Measurements from ENCODE around the gene SLC35F1. TPM values are rescaled to one million over a fixed set of nuclear protein-coding genes. Genes with fewer than 3 reads are reported as not detected.
"Not testable (repeated sequence)": the region's sequence is repeated elsewhere in the genome, so short reads cannot be mapped to it uniquely, and the experiment has no call there.

SLC35F1 gene
- total RNA-seq, 1 donor from 2014 or later, result 5.8 TPM

DNA sequence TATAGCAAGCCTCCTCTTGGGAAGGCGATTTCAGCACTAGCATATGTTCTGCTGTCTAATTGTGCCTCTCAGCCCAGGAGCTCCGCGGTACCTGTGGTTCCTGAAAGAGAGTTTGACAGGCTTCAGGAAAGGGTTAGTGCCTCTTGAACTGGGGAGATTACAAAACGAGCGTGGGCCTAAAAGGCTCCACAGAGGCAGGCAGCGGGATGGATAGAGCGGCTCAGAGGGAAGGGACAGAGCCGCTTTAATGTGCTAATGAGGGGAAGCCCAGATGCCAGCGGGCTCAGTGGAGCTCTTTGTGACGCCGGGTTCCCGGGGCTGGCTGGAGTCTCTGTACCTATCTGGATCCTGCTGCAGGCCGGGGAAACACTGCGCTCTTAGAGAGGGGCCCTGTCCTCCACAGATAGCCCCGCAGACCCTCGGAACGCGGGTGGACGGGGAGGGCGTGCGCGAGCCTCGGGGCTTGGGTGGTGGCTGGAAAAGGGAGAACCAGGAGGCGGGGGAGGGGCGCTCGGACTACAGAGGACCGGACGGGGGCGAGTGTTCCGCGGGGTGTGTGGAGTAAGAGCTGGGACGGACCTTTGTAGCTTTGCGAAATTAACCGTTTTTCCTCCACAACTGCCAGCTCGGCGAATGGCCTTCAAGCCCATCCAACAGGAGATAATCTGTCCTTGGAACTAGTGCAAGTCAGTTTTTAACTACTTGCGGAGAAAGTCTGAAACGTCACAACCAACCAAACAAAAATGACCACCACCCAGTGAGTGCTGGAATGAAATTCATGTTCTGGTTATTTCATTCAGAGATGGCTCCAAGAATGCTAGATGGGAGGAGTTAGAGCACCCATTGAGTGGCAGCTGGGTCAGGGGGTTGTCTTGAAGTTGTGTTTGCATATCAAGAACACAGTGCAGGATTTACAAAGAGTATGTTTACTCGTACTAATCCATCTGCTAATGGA is 13.0 kb downstream of the SLC35F1 start:
- intact Hi-C loops (cut with DNase I), result no loop called here
- DNase-seq (ENCODE audit: missing footprints), result peak; percentile 68
- no peak for ATAC-seq

DNA sequence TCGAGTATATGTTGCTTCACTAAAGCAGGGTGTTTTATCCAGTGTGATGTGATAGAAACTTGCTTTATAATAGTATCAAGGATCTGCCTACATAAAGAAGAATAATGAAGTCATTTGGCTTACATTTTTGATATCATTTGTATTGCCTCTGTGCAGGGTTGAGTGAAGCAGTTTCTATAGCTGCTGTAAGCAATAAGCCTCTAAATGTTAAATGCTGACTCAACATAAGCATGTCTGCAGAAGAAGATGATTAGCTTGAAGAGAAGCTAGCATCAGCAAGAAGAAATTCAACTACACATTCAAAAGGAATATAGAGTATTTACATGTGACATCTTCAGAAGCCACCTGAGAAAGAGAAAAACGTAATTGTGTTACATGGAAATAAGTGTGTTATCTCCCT is 17.6 kb downstream of the SLC35F1 start:
- intact Hi-C loops (cut with DNase I), result no loop called here
- no peak for ATAC-seq
- no peak for DNase-seq (ENCODE audit: missing footprints)

DNA sequence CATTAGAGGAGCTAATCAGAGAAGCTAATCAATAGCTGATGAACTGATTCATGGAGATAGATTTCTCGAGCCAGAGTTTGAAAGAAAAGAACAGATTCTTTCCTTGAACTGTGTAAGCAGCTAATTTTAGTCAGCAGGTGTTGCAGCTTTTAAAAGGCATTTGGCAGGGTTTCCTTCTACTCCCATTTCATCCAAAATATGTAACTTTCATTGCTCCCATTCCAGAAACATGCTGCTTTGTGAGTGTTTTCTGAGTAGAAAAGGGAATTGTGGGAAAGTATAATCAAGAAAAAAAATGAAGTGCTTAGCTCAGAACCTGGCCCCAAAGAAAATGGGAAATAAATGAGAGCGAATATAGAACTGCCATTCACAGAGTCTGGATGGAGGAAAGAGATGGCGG is 20.8 kb downstream of the SLC35F1 start:
- no peak for ATAC-seq
- intact Hi-C loops (cut with DNase I), result no loop called here
- no peak for DNase-seq (ENCODE audit: missing footprints)

DNA sequence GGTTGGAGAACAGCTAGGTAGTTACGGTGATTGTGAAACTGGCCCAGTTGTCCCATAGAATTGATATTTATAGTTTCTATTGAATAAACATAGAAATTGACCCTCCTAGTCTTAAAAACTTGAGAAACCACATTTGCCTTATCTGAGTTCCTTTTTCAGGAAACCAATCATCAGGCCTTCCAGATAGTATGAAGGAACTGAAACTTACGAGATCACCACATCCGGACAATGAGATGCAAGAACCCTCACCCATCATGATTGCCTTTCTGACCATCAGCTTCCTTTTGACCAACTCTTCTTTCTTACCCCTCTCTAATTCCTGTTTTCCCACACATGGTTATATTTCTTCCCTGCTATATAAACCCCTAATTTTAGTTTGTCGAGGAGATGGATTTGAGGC is 21.8 kb downstream of the SLC35F1 start:
- intact Hi-C loops (cut with DNase I), result no loop called here
- ATAC-seq (no peak), DNase-seq (ENCODE audit: missing footprints) (no peak)

DNA sequence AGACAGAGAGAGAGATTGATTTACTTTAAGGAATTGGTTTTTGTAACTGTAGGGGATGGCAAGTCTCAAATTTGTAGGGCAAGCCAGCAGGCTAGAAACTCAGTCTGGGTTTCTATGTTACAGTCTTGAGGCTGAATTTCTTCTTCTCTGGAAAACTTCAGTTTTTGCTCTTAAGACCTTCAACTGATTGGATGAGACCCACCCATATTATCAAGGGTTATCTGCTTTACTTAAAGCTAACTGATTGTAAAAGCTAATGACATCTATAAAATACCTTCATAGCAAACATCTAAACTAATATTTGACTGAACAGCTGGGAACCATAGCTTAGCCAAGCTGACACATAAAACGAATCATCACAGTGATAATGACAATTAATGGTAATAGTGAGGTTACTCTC is 22.4 kb downstream of the SLC35F1 start:
- intact Hi-C loops (cut with DNase I), result no loop called here
- ATAC-seq, result no peak
- no peak for DNase-seq (ENCODE audit: missing footprints)

DNA sequence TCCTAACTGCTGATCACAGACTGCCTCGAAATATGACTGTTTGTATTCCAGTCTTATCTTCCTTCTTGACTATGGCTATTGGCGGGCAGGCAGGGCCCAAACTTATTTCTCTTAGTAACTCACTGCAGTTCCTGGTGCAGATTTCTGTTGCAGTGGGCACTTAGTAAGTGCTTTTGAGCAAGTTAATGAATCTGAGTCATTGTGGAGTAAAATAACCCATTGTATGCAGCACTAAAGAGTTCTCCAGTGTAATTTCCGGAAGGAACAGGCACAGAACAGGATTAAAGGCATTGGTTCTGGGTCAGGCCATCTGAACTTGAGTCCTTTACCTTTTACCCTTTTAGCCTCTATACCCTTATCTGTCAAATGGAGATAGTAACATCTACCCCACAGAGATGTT is 23.6 kb downstream of the SLC35F1 start:
- intact Hi-C loops (cut with DNase I), result no loop called here
- no peak for DNase-seq (ENCODE audit: missing footprints)
- no peak for ATAC-seq

DNA sequence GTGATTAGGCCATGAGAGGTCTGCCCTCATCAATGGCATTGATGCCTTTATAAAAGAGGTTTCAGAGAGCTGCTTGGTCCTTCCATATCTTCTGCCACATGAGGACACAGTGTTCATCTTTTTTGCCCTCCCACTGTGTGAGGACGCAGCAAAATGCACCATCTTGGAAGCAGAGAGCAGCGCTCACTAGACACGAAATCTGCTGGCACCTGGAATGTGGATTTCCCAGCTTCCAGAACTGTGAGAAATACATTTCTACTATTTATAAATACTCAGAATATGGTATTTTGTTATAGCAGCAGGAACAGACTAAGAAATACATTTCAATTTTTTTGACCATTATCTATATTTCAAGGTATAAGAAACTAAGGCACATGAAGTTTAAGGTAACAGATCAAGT is 24.9 kb downstream of the SLC35F1 start:
- DNase-seq (ENCODE audit: missing footprints) (no peak), ATAC-seq (no peak)
- intact Hi-C loops (cut with DNase I), result no loop called here

DNA sequence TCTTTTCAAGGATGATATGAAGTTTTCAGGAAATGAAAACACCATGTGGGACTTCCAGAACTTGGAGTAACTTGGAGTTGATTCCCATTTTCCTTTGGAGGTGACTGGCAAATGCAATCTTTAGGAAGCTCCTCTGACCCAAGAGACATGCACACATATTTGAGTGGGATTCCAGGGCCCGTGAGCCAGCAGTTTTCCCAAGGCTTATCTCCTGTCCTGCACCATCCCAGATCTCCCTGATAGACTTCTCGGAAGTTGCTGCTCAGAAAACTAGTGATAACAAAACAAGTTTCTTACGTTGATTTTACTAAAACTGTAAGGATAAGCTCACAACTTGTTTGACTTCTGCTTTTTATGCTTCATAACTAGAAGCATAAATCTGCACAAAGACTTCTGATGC is 25.6 kb downstream of the SLC35F1 start:
- ATAC-seq (no peak), DNase-seq (ENCODE audit: missing footprints) (no peak)
- intact Hi-C loops (cut with DNase I), result no loop called here

DNA sequence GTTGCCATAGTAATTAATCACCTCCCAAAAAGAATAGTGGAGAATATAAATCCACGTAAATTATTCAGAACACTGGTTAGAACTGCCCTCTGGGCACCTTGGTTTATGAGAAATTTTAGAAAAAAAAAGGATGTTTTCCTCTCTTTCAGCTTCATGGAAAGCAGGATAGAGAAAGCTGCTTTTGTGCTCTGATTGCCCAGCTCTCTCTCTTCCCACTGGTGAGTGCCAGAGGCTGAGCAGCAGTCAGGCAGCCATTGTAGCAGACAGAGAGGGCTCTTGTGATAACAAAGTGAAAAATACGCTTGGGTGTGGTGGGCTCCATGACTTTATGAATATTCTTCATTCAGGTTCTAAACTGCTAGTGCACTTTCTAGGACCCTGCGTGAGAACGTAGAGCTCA is 26.4 kb downstream of the SLC35F1 start:
- ATAC-seq, result no peak
- intact Hi-C loops (cut with DNase I), result no loop called here
- DNase-seq (ENCODE audit: missing footprints), result no peak

DNA sequence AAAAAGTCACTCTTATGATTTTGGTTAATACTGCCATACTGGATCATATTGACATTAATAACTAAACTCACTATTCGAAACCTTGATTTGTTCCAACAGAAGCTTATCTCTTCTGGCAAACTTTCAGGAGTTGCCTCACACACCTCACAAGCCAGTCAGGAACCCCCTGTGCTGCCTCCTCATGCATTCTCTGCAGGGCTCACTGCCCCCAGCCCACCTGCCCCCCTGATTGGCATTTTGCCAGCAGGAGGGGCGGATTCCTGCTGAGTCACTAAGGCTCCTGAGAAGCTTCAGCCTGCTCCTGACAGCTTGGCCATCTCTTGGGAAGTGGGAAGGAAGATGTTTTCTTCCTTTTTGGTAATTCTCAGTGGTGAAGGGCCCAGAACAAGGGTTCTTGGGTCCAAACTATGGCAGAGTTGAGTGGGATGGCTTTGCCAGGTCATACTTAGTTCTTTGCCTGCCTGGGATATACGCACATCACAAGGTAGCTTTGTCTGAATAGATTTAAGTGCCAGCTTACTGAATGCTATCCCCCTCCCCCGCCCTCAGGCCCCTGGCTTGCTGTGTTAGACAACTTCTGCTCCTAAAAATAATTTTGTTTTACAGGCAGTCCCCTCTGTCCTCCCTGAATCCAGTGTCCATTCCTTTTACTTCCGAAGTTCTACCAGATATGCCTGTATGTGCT is 31.4 kb downstream of the SLC35F1 start:
- intact Hi-C loops (cut with DNase I), result no loop called here
- DNase-seq (ENCODE audit: missing footprints), result no peak
- ATAC-seq, result no peak

DNA sequence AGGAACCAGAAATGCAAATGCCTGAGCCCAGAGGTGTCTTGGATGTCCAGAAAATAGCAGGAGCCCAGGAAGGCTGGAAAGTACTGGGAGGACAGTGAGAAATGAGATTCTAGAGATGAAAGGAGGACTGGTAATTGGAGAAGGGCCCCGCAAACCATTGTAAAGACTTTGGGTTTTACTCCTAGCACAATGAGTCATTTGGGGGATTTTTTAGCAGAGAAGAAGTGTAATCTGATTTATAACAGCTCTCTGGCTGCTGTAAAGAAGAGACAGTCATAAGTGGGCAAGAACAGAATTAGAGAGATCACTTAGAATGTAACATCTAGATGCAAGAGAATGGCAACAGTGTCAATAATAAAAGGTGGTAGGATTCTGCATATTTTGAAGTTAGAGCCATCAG is 40.2 kb downstream of the SLC35F1 start:
- ATAC-seq (no peak), DNase-seq (ENCODE audit: missing footprints) (no peak)
- intact Hi-C loops (cut with DNase I), result no loop called here

DNA sequence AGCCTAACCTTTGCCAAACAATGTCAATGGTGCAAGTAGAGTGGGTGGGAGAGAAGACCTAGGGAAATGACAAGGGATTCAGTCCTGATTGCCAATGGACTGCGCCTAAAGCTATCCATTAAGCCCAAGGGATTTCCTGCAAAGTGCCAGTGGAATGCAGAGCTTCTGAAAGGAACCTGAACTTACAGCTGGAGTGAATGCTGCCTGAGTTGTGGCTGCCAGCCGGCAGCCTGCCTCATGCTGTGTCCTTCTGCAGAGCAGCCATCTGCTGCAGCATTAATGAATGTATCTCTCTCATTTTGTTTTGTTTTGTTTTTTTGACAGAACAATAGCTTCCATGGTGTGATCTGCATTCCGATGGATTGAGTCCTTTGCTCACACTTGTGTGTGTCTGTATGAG is 44.7 kb downstream of the SLC35F1 start:
- no peak for ATAC-seq
- intact Hi-C loops (cut with DNase I), result no loop called here
- no peak for DNase-seq (ENCODE audit: missing footprints)

DNA sequence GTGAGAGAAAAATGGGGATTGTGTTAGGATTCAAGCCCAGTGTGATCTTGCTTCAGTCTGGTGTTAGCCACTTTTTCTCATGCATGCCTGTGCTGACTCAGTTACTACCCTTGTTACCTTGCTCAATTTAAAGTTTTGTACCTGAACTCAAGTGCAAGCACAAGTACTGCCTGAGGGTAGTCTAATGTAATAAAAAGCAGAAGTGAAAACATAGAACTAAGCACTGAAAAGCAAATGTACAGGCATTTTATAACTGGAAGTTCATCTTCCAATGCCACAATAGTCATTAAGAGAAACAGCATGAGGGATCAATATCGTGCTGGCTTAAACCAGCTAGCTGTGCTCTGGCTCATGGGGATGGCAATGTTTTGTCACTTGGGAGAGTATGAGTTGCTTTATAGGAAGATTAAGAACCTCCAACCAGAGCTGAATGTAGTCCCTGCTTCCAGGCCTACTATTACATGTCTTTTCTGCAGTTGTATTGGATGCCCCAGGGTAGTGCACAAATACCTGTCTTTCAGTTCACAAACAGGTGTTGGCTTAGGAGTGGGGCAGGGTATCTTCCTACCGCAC is 48.7 kb downstream of the SLC35F1 start:
- no peak for DNase-seq (ENCODE audit: missing footprints)
- ATAC-seq, result no peak
- intact Hi-C loops (cut with DNase I), result no loop called here

DNA sequence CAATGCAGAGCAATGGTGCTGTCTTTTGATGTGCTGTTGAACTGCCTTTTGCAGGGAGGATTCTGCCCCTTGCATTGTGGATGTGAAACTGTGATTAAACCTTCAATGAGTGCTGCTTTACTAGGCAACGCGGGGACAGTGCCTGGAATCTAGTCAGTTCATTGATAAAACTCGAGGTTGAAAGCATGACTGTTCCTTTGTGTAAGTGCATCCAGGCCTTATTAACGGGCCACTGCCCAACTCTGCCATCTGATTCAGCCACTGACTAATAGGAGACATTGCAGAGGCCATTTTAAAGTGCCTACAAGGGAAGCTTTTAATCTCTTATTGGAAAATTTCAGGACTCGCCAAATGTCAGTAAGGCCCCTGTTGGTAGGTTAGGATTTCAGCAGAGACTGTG is 49.3 kb downstream of the SLC35F1 start:
- intact Hi-C loops (cut with DNase I), result no loop called here
- ATAC-seq (no peak), DNase-seq (ENCODE audit: missing footprints) (no peak)

DNA sequence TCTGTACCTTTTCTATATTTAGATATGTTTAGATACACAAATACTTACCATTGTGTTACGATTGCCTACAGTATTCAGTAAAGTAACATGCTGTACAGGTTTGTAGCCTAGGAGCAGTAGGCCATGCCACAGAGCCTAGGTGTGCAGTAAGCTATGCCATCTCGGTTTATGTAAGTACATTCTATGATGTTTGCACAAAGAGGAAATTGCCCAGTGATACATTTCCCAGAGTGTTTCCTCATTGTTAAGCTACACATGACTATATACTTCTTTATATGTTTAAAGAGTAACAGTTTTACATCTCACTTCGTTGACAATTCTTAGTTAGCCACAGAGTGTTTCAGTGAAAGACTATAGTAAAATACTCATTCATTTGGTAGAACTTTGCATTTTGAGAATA is 51.5 kb downstream of the SLC35F1 start:
- ATAC-seq (no peak), DNase-seq (ENCODE audit: missing footprints) (no peak)
- intact Hi-C loops (cut with DNase I), result no loop called here

DNA sequence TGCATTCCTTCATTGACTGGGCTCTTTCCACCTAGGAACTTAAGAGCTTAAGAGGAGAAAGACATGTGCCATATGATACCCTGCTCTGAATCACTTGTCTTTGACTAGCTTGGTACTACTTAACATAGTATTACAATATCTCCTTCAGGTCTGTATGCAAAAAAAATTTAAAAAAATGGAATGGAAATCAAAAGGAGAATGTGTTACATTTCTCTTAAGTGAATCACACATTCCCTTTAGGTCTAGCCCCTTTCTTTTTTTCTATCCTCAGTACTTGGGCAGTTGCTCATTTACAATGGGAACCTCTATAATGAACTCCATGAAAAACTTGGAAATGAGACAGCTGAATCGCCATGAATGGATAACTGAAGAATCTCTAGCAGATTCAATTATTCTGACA is 53.8 kb downstream of the SLC35F1 start:
- intact Hi-C loops (cut with DNase I), result no loop called here
- no peak for DNase-seq (ENCODE audit: missing footprints)

DNA sequence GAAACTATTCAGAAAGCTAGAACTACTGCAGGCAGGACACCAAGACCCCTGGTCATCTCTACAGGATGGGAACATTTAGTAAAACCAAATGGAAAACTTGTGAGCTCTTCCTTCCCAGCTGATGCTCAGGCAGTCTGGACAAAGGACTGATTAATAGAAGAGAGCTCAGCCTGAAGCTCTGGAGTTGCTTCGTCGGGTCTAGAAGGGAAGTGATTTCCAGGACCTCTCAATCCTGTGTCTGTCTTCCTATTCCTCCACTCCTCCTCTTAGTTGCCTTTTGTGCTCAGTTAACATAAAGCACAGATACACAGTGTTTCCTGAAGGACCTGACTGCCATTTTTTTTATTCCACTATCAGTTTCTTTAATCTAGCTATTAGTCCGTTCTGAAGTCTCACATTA is 54.2 kb downstream of the SLC35F1 start:
- ATAC-seq (no peak), DNase-seq (ENCODE audit: missing footprints) (no peak)
- intact Hi-C loops (cut with DNase I), result no loop called here

More for the DNA sequence above, 53.8 kb downstream of the SLC35F1 start:
- ATAC-seq, result no peak

DNA sequence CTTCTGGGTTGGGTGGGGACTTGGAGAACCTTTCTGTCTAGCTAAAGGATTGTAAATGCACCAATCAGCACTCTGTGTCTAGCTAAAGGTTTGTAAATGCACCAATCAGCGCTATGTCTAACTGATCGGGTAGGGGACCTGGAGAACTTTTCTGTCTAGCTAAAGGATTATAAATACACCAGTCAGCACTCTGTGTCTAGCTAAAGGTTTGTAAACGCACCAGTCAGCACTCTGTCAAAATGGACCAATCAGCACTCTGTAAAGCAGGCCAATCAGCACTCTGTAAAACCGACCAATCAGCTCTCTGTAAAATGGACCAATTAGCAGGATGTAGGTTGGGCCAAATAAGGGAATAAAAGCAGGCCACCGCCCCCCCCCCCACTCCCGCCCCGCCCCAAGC is 58.7 kb downstream of the SLC35F1 start:
- intact Hi-C loops (cut with DNase I); DNase-seq (ENCODE audit: missing footprints); ATAC-seq: not testable (repeated sequence)

DNA sequence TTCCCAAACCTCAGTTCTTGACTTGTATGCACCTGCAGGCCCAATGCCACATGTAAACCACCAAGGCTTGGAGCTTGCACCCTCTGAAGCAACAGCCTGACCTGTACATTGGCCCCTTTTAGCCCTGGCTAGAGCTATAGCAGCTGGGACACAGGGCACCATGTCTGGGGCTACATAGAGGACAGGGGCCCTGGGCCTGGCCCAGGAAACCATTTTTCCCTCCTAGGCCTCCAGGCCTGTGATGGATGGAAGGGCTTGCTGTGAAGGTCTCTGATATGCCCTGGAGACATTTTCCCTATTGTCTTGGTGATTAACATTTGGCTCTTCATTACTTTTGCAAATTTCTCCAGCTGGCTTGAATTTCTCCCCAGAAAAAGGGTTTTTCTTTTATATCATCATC is 64.6 kb downstream of the SLC35F1 start:
- intact Hi-C loops (cut with DNase I), result loop anchor here (10.0 kb wide), 1 partner anchor 613 kb away; no protein-coding TSS in a partner anchor
- DNase-seq (ENCODE audit: missing footprints) (no peak), ATAC-seq (no peak)
